Measurements from ENCODE around the gene ELL2. TPM values are rescaled to one million over a fixed set of nuclear protein-coding genes. Genes with fewer than 3 reads are reported as not detected.

ELL2 gene
- total RNA-seq, 2 donors from 2014 or later = 76.3 to 113 TPM

DNA sequence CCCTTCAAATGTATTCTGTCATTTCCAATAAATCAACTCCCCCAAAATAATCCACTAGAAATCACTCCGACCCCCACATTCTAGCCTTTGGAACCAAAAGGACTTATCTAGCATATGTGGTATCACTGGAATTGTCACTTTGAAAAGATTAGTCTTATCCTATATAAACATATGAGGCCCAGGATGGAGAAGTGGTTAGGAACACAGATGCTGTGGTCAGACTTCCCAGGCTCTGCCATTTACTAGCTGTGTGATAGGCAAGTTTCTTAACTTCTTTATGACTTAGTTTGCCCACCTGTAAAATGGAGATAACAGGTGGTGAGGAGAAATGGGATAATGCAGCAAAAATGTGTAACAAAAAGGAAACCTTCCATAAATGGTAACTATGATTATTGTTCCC, 77.1 kb downstream of the ELL2 start:
- peaks cover 31% of the 10 kb centered on the region for H3K4me1 Mint-ChIP-seq (ENCODE audit: low read depth)
- no peak for DNase-seq
- no peaks in the 10 kb centered on the region for H3K27me3 Mint-ChIP-seq (ENCODE audit: low read depth)

GRCh38 chr5:95884017-95884325, 77.7 kb downstream of the ELL2 start:
- H3K27me3 Mint-ChIP-seq (ENCODE audit: low read depth) = no peaks in the 10 kb centered on the region
- no peak overlapping the region for H3K27ac Mint-ChIP-seq
- no peaks in the 10 kb centered on the region for H3K9me3 Mint-ChIP-seq
- ATAC-seq (replicated peaks in 1 of 2) = no peak
- H3K4me3 Mint-ChIP-seq = no peak overlapping the region
- H3K36me3 Mint-ChIP-seq (ENCODE audit: insufficient read depth in 2 of 2) = peaks cover 2 to 3% of the 10 kb centered on the region in 2 donors
- DNase-seq = no peak
- peaks cover 26% of the 10 kb centered on the region for H3K4me1 Mint-ChIP-seq (ENCODE audit: low read depth)

More for the DNA sequence above, 77.1 kb downstream of the ELL2 start:
- H3K36me3 Mint-ChIP-seq (ENCODE audit: insufficient read depth in 2 of 2) = peaks cover 2 to 6% of the 10 kb centered on the region in 2 donors
- no peaks in the 10 kb centered on the region for H3K9me3 Mint-ChIP-seq
- no peak overlapping the region for H3K27ac Mint-ChIP-seq
- H3K4me3 Mint-ChIP-seq = no peak overlapping the region
- ATAC-seq (replicated peaks in 1 of 2) = no peak

DNA sequence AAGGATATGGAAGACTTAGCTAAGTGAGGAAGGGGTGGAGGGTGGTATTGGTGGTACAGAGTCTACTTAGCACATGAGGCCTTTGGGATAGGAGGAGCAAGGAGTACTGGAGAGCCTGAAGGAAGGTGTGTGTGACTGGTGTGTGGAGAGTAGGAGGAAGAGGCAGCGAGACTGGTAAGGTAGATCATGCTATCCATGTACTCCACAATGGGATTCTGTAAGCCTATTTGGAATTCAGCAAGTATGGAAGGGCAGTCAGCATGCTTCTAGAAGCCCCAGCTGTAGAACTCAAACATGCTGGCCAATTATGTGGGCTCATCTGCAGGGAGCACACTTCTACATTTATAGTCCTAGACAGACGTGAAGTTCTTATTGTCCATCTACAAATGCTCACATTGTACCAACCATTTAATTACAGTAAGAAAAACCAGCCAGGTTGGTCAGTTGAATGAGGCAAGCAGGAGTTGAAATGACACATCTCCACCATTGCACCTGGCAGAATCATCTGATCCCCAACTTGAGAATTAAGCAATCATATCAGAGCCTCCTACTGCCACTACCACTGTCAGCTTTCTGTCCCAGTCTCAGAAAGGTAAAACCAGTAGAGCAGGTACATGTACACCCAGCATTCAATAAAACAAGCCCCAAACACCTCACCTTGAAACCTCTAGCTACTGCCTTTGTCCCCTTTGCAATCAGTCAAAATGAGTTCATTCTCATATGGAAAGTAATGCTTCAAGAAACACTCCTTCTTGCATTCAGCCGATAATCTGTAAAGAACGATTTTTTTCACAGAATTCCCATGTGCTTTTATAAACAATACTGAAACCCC, 78.2 kb downstream of the ELL2 start:
- peak in 1 of 2 donors; percentile 25 for ATAC-seq (replicated peaks in 1 of 2)
- Mint-ChIP-seq H3K9me3 (no peaks in the 10 kb centered on the region), H3K4me1 (ENCODE audit: low read depth) (peaks cover 21% of the 10 kb centered on the region), H3K27me3 (ENCODE audit: low read depth) (no peaks in the 10 kb centered on the region), H3K27ac (no peak overlapping the region), H3K4me3 (no peak overlapping the region), H3K36me3 (ENCODE audit: insufficient read depth in 2 of 2) (peaks cover 0 to 2% of the 10 kb centered on the region in 2 donors)
- no peak for DNase-seq

DNA sequence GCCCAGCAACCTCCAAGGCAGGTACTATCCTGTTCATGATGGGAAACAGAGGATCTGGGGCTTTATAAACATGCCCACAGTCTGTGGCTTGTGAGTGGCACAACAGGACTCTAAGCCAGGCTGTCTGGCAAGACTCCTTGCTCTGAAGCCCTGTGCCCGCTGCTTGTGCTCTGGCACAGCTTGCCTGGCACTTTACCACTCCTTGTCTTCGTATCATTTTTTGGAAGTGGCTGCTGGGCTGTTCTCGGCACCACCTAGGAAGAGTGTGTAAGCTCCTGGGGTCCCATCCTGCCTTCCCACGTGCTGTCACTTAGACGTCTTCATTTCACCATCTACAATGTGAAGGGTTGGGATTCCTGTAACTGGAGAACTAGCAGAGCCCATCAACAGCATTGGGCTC, 79.8 kb downstream of the ELL2 start:
- H3K27me3 Mint-ChIP-seq (ENCODE audit: low read depth) = no peaks in the 10 kb centered on the region
- H3K4me3 Mint-ChIP-seq = no peak overlapping the region
- peak in 1 of 2 donors; percentile 16 for ATAC-seq (replicated peaks in 1 of 2)
- no peak for DNase-seq
- H3K4me1 Mint-ChIP-seq (ENCODE audit: low read depth) = peaks cover 27% of the 10 kb centered on the region
- no peak overlapping the region for H3K27ac Mint-ChIP-seq
- H3K9me3 Mint-ChIP-seq = no peaks in the 10 kb centered on the region
- H3K36me3 Mint-ChIP-seq (ENCODE audit: insufficient read depth in 2 of 2) = no peaks in the 10 kb centered on the region

DNA sequence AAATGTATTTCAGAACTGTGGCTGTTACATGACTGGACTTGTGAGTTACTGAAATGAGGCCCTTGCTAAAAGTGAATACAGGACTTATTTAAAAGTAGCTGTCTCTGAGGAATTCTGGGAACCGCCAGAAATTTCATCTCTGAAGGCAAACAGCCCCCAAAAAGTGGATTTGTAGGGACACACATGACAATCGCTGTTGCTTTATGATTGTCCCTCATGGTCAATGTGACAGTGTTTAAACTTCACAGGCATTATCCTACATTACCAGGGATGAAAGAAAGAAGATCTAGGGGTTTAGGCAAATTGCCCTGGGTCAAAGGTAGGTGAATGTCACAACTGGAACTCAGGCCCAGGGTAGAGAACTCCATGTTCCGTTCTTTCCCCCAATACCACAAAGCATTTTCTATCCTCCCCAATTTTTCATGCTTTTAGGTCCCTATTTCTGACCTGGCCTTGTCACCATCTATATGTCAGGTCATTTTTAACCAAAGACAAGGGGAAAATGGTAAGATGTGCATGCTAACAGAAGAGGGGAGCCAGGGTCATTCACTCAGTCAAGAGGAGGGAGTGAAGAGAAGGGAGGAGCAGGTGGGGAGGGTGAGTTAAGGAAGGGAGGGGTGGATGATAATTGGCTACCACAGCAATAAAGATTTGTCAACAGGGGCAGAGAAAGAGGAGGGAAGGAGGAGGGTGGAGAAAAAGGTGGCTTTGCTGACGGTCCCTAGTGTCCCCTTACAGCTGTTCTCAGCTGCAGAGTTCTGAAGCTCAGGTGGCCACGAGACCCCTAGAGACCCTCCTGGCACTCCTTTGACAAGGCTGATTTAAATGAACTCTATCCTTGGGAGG, 81.3 kb downstream of the ELL2 start:
- Mint-ChIP-seq H3K4me1 (ENCODE audit: low read depth) (peaks cover 29% of the 10 kb centered on the region), H3K4me3 (no peak overlapping the region), H3K9me3 (no peaks in the 10 kb centered on the region), H3K27me3 (ENCODE audit: low read depth) (no peaks in the 10 kb centered on the region), H3K36me3 (ENCODE audit: insufficient read depth in 2 of 2) (no peaks in the 10 kb centered on the region), H3K27ac (no peak overlapping the region)
- ATAC-seq (replicated peaks in 1 of 2) (no peak), DNase-seq (no peak)

DNA sequence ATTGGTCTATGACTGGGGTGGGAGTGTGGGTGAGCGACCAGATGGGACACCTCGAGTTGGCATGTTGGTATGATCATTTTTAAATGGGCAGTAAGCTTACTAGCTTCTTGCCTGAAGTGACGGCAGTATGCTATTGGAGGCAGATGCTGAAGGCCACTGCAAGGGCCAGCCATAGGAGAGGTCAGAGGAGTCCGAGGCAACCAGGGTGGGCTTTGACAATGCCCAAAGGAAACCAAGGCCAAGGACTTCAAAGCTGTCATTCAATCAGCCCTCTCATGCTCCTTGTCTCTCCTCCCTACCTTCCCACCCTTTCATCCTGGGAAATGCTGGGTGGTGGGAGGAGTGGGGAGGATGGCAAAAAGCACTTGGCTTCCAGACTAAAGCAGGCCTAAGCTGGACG, 82.0 kb downstream of the ELL2 start:
- no peak for ATAC-seq (replicated peaks in 1 of 2)

GRCh38 chr5:95878417-95879323, 83.0 kb downstream of the ELL2 start:
- peaks cover 17% of the 10 kb centered on the region for H3K4me1 Mint-ChIP-seq (ENCODE audit: low read depth)
- no peak for DNase-seq
- no peaks in the 10 kb centered on the region for H3K9me3 Mint-ChIP-seq
- no peak for ATAC-seq (replicated peaks in 1 of 2)
- H3K27me3 Mint-ChIP-seq (ENCODE audit: low read depth) = no peaks in the 10 kb centered on the region
- H3K36me3 Mint-ChIP-seq (ENCODE audit: insufficient read depth in 2 of 2) = no peaks in the 10 kb centered on the region
- H3K27ac Mint-ChIP-seq = no peak overlapping the region
- H3K4me3 Mint-ChIP-seq = no peak overlapping the region

More for the DNA sequence above, 82.0 kb downstream of the ELL2 start:
- Mint-ChIP-seq H3K27ac (no peak overlapping the region), H3K9me3 (no peaks in the 10 kb centered on the region), H3K4me1 (ENCODE audit: low read depth) (peaks cover 26% of the 10 kb centered on the region), H3K4me3 (no peak overlapping the region), H3K36me3 (ENCODE audit: insufficient read depth in 2 of 2) (no peaks in the 10 kb centered on the region), H3K27me3 (ENCODE audit: low read depth) (no peaks in the 10 kb centered on the region)
- no peak for DNase-seq

DNA sequence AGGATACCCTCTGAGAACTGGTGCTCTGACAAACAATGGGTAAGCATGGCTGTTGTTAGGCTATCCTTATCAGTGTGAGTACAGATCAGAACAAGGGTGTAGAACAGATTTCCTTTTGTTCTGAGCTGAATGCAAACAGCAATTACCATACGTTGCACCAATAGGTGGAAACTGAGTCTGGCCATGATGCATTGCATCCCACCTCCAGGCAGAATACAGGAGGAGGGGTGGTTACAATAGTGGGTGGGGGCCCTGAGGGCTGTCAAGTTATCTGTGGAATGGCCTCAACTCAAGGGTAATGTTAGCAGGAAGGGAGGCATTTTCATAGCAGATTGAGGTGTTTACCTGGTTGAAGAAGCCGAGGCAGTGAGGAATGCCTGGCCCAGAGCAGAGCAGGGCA, 84.9 kb downstream of the ELL2 start:
- H3K27ac Mint-ChIP-seq = no peak overlapping the region
- peaks cover 24% of the 10 kb centered on the region for H3K4me1 Mint-ChIP-seq (ENCODE audit: low read depth)
- no peak overlapping the region for H3K4me3 Mint-ChIP-seq
- H3K36me3 Mint-ChIP-seq (ENCODE audit: insufficient read depth in 2 of 2) = no peaks in the 10 kb centered on the region
- H3K9me3 Mint-ChIP-seq = no peaks in the 10 kb centered on the region
- no peaks in the 10 kb centered on the region for H3K27me3 Mint-ChIP-seq (ENCODE audit: low read depth)
- ATAC-seq (replicated peaks in 1 of 2) = peak in 1 of 2 donors; percentile 24
- DNase-seq = no peak

- H3K27ac Mint-ChIP-seq = no peak overlapping the region
- H3K4me1 Mint-ChIP-seq (ENCODE audit: low read depth) = peaks cover 47% of the 10 kb centered on the region
- H3K9me3 Mint-ChIP-seq = no peaks in the 10 kb centered on the region
- ATAC-seq (replicated peaks in 1 of 2) = no peak
- no peak overlapping the region for H3K4me3 Mint-ChIP-seq
- no peaks in the 10 kb centered on the region for H3K36me3 Mint-ChIP-seq (ENCODE audit: insufficient read depth in 2 of 2)
- H3K27me3 Mint-ChIP-seq (ENCODE audit: low read depth) = no peaks in the 10 kb centered on the region
- no peak for DNase-seq
Measured at GRCh38 chr5:95874246-95874645, 87.4 kb downstream of the ELL2 start.

DNA sequence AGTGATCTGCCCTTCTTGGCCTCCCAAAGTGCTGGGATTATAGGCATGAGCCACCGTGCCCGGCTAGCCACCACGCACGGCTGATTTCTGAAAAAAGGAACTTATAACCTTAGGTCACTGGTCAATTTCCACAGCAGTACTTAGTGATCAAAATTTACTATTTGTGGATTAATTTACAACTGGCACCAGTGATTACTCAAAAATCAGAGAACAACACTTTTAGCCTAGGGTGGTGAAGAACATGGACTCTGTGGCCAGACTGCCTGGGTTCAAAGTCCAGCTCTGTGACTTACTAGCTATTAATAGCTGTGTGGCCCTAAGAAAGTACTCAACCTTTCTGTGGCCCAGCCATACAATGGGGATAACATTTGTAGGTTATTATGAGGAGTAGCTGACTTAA, 88.3 kb downstream of the ELL2 start:
- Mint-ChIP-seq H3K27ac (no peak overlapping the region), H3K9me3 (no peaks in the 10 kb centered on the region), H3K36me3 (ENCODE audit: insufficient read depth in 2 of 2) (peaks cover 0 to under 1% of the 10 kb centered on the region in 2 donors), H3K4me3 (no peak overlapping the region), H3K27me3 (ENCODE audit: low read depth) (no peaks in the 10 kb centered on the region), H3K4me1 (ENCODE audit: low read depth) (peaks cover 54% of the 10 kb centered on the region)
- DNase-seq = no peak
- no peak for ATAC-seq (replicated peaks in 1 of 2)

GRCh38 chr5:95872346-95873268, 89.0 kb downstream of the ELL2 start:
- Mint-ChIP-seq H3K27me3 (ENCODE audit: low read depth) (no peaks in the 10 kb centered on the region), H3K27ac (no peak overlapping the region), H3K9me3 (peaks cover 0 to 2% of the 10 kb centered on the region in 2 donors), H3K4me1 (ENCODE audit: low read depth) (peaks cover 58% of the 10 kb centered on the region), H3K4me3 (no peak overlapping the region), H3K36me3 (ENCODE audit: insufficient read depth in 2 of 2) (peaks cover 1 to 3% of the 10 kb centered on the region in 2 donors)
- DNase-seq (no peak), ATAC-seq (replicated peaks in 1 of 2) (no peak)
